Caco-2 (cell line): ENCODE data around the gene TBC1D21. TPM values are rescaled to one million over a fixed set of nuclear protein-coding genes. Genes with fewer than 3 reads are reported as not detected.

Source experiments
- BruUV-seq: library from RNA; stranded (reverse); fragments of 400-500 nt; replicated peaks from 2 replicates; lab custom pipeline; 2021; lab: Mats Ljungman, UMichigan
- CTCF ChIA-PET: fragments of 300-600 bp; sonication (Branson Sonifier 250); formaldehyde crosslinking; loops from one replicate; lab custom pipeline; 2022; ENCODE audit warnings: antibody characterized with exemption; lab: Charles Lee
- POLR2A ChIA-PET: fragments of 300-600 bp; sonication (Branson Sonifier 250); formaldehyde crosslinking; loops from one replicate; lab custom pipeline; 2022; ENCODE audit warnings: antibody characterized with exemption; lab: Charles Lee
- DNase-seq, 2 experiments: peaks; one replicate each; pipeline versions ENCODE4 v3.0.0 to v3.0.0-alpha.2; 2020 to 2022
- H3K27me3 ChIP-seq: replicated peaks from 2 replicates; pipeline ENCODE4 v1.6.0; 2011; ENCODE audit warnings: low read length; ENCODE audit not compliant: control insufficient read depth, insufficient read depth
- H3K36me3 ChIP-seq: 2 replicates; pipeline ENCODE4 v1.5.1; 2011; ENCODE audit warnings: low read length; ENCODE audit not compliant: control insufficient read depth, insufficient read depth
- H3K4me1 ChIP-seq: fragments of 250-450 bp; sonication (Bioruptor Pico); 2 replicates; pipeline ENCODE4 v1.5.1; 2020; ENCODE audit warnings: mild to moderate bottlenecking
- H3K4me3 ChIP-seq: 2 replicates; pipeline ENCODE4 v1.5.1; 2011; ENCODE audit warnings: low read depth, mild to moderate bottlenecking, control low read depth, low read length
- H3K9me3 ChIP-seq: fragments of 250-450 bp; sonication (Bioruptor Pico); 2 replicates; pipeline ENCODE4 v1.5.1; 2020; ENCODE audit warnings: mild to moderate bottlenecking, moderate library complexity
- H3K27ac Mint-ChIP-seq: one replicate; pipeline ENCODE4 v1.8.0; 2022; ENCODE audit warnings: mixed read lengths; ENCODE audit not compliant: unreplicated experiment
- H3K27me3 Mint-ChIP-seq: one replicate; pipeline ENCODE4 v1.8.0; 2022; ENCODE audit warnings: mixed read lengths; ENCODE audit not compliant: insufficient read depth, unreplicated experiment
- H3K36me3 Mint-ChIP-seq: one replicate; pipeline ENCODE4 v1.8.0; 2022; ENCODE audit warnings: mild to moderate bottlenecking, mixed read lengths; ENCODE audit not compliant: insufficient read depth, unreplicated experiment
- H3K4me1 Mint-ChIP-seq: one replicate; pipeline ENCODE4 v1.8.0; 2022; ENCODE audit warnings: low read depth, mixed read lengths; ENCODE audit not compliant: unreplicated experiment
- H3K4me3 Mint-ChIP-seq: one replicate; pipeline ENCODE4 v1.8.0; 2022; ENCODE audit warnings: mild to moderate bottlenecking, moderate library complexity, mixed read lengths; ENCODE audit not compliant: unreplicated experiment
- H3K9me3 Mint-ChIP-seq: one replicate; pipeline ENCODE4 v1.8.0; 2022; ENCODE audit warnings: mixed read lengths; ENCODE audit not compliant: unreplicated experiment
- CTCF ChIP-seq, 2 experiments: fragments of 200-600 bp in 1 of 2; IDR thresholded peaks; 1 replicate in 1 of 2; 2 replicates in 1 of 2; pipeline versions ENCODE4 v1.5.1 to v1.8.0; 2011 to 2022; ENCODE audit warnings: antibody characterized with exemption in 1 of 2, control low read depth in 1 of 2, inconsistent platforms in 1 of 2, low read depth in 1 of 2, low read length in 1 of 2, mild to moderate bottlenecking in 1 of 2, moderate library complexity in 1 of 2; ENCODE audit not compliant: insufficient read depth in 1 of 2, severe bottlenecking in 1 of 2, unreplicated experiment in 1 of 2
- intact Hi-C: fragments of 100-400 bp; cut with micrococcal nuclease; formaldehyde crosslinking; loops from one replicate; pipeline ENCODE4 v1.10.0; 2022; ENCODE audit not compliant: unreplicated experiment
- total RNA-seq: library from RNA; stranded (reverse); gene quantifications from 2 replicates; pipeline ENCODE4 v1.2.3, GENCODE V29; 2022

TBC1D21 gene
- total RNA-seq, 1 experiment from 2014 or later = not detected

GRCh38 chr15:73921254-73921925, 48.0 kb downstream of the TBC1D21 start:
- POLR2A ChIA-PET = no interaction called here
- BruUV-seq = no TSS peak
- no peaks in the 10 kb centered on the region for H3K4me1 ChIP-seq
- no peak overlapping the region for H3K27ac Mint-ChIP-seq
- intact Hi-C loops = no loop called here
- no peak overlapping the region for H3K4me3 ChIP-seq
- DNase-seq = no peak
- H3K27me3 Mint-ChIP-seq = peaks cover 7% of the 10 kb centered on the region
- CTCF ChIA-PET = no interaction called here
- H3K36me3 ChIP-seq = no peaks in the 10 kb centered on the region
- no peaks in the 10 kb centered on the region for H3K4me1 Mint-ChIP-seq
- no peak for TF ChIP-seq CTCF (IDR thresholded peaks at IDR 0.05; ENCODE audit: insufficient read depth in 1 of 2, low read depth in 1 of 2, low read length in 1 of 2, severe bottlenecking in 1 of 2, unreplicated experiment in 1 of 2)
- no peaks in the 10 kb centered on the region for H3K9me3 ChIP-seq
- H3K27me3 ChIP-seq = no peaks in the 10 kb centered on the region
- no peak overlapping the region for H3K4me3 Mint-ChIP-seq
- peaks cover 11% of the 10 kb centered on the region for H3K9me3 Mint-ChIP-seq
- H3K36me3 Mint-ChIP-seq = no peaks in the 10 kb centered on the region

DNA sequence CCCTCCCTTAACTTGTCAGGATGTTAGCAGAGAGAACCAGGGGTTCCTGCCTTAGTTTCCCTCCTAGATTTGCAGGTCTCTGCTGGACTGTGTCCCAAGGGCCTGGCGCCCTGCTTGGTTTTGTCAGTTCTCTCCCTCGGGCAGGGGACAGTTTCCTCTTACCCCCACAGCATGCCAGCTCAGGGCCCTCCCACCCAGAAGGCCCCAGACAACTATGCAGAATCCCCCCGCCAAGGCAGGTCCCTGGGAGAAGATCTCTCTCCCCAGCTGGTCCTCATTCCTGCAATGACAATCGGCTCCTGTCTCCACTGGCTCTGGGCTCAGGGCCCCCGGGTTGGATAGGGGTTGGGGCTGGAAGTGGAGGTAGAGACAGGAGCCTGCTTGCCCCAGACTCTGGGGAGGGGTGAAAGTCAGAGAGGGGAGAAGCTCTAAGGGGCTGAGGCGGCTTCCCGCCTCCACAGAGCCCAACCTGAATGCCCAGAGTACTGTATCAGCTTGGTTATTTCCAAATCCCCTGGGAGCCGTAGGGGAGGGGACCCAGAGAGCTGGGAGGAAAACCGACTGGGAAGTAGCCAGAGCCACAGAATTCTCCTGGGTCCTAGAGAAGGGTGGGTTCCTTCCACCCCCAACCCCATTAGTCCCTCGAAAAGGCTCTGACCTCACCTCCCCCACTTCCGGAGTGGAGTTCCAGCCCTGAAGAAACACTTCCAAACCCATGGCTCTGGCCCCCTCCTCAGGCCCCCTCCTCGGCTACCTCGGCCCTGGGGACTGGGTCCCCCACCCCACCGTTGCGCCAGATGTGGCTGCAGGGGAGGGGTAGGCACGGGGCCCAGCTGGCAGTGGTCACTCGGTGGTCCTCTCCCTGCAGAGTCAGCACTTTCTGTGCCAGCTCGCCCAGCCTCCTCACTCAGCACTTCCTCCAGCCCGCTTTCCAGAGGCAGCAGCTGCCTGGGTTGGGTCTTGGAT, 49.1 kb downstream of the TBC1D21 start:
- ChIA-PET CTCF (no interaction called here), POLR2A (no interaction called here)
- peaks cover 10% of the 10 kb centered on the region for H3K9me3 Mint-ChIP-seq
- Histone ChIP-seq H3K27me3 (no peaks in the 10 kb centered on the region), H3K36me3 (no peaks in the 10 kb centered on the region), H3K4me3 (no peak overlapping the region), H3K9me3 (no peaks in the 10 kb centered on the region), H3K4me1 (no peaks in the 10 kb centered on the region)
- TF ChIP-seq CTCF (IDR thresholded peaks at IDR 0.05; ENCODE audit: insufficient read depth in 1 of 2, low read depth in 1 of 2, low read length in 1 of 2, severe bottlenecking in 1 of 2, unreplicated experiment in 1 of 2) = no peak
- no TSS peak for BruUV-seq
- no peak for DNase-seq
- no peak overlapping the region for H3K27ac Mint-ChIP-seq
- no peaks in the 10 kb centered on the region for H3K36me3 Mint-ChIP-seq
- H3K27me3 Mint-ChIP-seq = peaks cover 7% of the 10 kb centered on the region
- no peaks in the 10 kb centered on the region for H3K4me1 Mint-ChIP-seq
- no peak overlapping the region for H3K4me3 Mint-ChIP-seq
- intact Hi-C loops = no loop called here

DNA sequence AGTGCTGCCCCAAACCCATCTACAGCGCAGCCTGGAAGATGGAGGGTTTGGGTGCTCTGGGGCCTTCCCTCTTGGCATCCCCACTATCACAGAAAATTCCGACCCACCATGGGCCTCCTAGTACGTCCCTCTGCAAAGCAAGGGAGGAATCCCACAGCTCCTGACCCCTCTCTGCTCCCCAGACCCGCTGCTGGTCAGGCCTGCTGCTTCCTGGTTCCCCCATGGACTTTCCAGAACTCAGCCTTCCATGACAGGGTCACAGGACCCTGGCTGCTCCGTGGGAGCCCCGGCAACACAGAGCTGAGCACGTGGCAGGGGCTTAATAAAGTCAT, 49.8 kb downstream of the TBC1D21 start:
- Histone ChIP-seq H3K4me3 (no peak overlapping the region), H3K36me3 (no peaks in the 10 kb centered on the region), H3K9me3 (no peaks in the 10 kb centered on the region), H3K4me1 (peaks cover 4% of the 10 kb centered on the region), H3K27me3 (no peaks in the 10 kb centered on the region)
- DNase-seq = no peak
- H3K4me3 Mint-ChIP-seq = no peak overlapping the region
- no peak for TF ChIP-seq CTCF (IDR thresholded peaks at IDR 0.05; ENCODE audit: insufficient read depth in 1 of 2, low read depth in 1 of 2, low read length in 1 of 2, severe bottlenecking in 1 of 2, unreplicated experiment in 1 of 2)
- H3K36me3 Mint-ChIP-seq = no peaks in the 10 kb centered on the region
- intact Hi-C loops = no loop called here
- no peak overlapping the region for H3K27ac Mint-ChIP-seq
- no TSS peak for BruUV-seq
- H3K27me3 Mint-ChIP-seq = peaks cover 8% of the 10 kb centered on the region
- ChIA-PET CTCF (no interaction called here), POLR2A (no interaction called here)
- no peaks in the 10 kb centered on the region for H3K4me1 Mint-ChIP-seq
- H3K9me3 Mint-ChIP-seq = peaks cover 4% of the 10 kb centered on the region
